GM20000 (cell line): ENCODE results near the gene USP36.

Source experiments
- DNase-seq: peaks from one replicate; pipeline ENCODE4 v3.0.0; 2012; ENCODE audit warnings: low spot score
- CTCF ChIP-seq: IDR thresholded peaks from 2 replicates; pipeline ENCODE4 v1.5.1; 2012; ENCODE audit warnings: mild to moderate bottlenecking, control low read depth; ENCODE audit errors: extremely low read depth, missing control alignments

The USP36 gene

DNA sequence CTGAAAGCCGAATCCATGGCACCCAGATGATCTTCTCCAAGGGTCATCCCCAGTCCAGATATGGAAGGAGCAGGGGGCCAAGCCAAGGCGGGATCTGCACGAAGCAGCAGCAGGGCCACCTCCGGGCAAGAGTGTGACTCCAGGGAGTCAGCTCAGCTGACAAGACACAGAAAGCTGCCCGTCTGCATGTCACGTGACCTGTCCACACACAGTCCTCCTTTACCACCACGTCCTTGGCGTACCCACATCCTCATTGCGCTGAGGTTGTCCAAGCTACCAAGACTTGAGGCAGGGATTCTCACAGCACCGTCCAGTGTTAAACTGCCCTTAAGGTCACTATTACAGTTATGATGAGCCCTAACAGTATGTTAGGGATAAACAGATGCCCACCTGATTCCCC lies 47.2 kb downstream of the USP36 start:
- TF ChIP-seq CTCF: no peak
- no peak for DNase-seq

- no peak for TF ChIP-seq CTCF
- DNase-seq: no peak
Measured at GRCh38 chr17:78791840-78792709, 48.5 kb downstream of the USP36 start.

DNA sequence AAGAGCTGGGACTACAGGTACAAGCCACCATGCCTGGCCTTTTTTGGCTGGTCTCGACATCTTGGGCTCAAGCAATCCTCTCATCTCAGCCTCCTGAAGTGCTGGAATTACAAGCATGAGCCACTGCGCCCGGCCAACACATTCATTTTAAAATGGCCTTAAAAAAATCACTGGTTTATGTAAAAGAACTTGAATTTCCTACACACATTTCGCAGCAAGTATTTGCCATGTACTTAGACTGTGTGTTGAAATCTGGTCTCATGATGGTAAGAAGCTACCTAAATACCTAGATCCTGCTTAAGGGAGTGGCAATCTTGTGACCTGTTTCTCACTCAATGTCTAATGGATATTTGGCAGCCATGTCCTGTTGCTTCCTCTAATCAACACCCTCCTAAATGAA lies 50.1 kb downstream of the USP36 start:
- TF ChIP-seq CTCF: no peak
- DNase-seq: no peak

DNA sequence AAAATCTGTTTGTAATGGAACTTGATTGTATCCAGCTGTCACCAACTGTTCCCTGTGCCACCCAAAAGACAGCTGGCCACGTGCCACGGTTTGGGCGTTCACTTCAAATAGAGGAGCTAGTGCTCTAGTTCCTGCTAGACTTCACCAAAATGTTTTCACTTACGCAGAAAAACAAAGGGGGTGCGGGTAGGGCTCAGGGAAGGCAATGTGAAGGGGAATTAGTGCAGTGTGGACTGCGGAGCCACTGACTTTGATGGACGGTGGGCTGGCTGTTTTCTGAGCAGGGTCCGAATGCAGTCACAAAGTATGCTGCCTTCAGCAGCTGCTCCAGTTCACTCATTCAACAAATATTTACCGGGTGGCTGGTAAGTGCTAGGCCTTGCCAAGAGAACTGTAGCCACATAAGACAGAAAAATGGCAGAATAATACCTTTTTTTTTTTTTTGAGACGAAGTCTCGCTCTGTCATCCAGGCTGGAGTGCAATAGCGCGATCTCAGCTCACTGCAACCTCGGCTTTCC lies 50.9 kb downstream of the USP36 start:
- no peak for TF ChIP-seq CTCF
- DNase-seq: no peak

DNA sequence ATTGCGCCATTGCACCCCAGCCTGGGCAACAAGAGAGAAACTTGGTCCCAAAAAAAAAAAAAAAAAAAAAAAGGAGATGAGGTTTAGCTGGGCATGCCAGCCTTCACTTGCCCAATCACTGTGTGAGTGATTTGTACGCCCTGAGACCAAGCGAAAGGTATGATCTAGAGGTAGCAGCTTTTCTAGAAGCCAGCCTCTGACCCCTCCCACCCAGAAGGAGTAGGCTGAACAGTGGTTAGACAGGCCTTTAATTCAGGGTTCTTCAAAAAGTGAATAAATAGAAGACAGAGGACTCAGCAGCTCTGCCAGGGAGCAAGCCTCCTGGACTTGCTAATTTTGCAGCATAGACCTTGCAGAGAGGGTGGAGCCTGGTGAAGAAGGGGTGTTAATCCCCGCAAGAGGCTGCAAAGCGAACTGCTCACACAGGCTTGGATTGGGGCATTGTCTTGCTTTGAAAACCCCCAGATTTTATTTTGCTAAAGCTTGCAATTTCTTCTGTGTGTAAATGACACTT lies 51.4 kb downstream of the USP36 start:
- no peak for TF ChIP-seq CTCF
- DNase-seq: no peak

DNA sequence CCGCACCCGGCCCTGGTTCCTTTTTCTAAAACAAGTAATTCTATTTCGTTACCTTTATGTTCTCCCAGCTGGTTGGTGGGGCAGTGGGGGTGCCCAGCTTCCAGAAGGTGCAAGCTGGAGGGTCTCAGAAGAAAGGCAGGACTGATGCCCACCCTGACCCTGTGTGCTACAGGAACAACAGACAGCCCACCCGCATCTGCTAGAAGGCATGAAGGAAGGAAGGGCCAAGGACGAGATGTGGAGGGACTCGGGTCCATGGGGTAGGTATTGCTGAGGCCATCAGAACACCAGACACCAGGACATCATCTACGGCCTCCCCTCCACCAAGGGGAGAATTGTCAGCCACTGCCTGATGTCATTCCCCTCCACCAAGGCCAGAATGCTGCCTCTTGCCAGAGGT lies 52.2 kb downstream of the USP36 start:
- TF ChIP-seq CTCF: no peak
- DNase-seq: no peak

DNA sequence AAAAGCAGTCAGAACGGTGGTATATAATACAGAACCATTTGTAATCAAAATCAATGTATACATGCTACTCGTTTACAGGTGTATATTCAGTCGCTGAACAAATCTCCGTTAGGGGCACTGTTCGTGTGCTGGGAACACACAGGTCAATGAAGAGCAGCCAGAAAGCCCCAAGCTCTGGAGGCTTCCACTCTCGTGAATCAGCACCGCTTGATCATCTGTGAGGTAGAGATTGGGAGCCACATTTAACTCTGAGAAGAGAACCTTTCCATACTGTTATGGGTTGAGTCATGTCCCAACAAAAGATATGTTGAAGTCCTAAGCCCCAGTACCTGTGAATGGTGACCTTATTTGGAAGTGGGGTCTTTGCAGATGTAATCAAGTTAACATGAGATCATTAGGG lies 53.2 kb downstream of the USP36 start:
- TF ChIP-seq CTCF: no peak
- no peak for DNase-seq
